ENCODE measurements around the gene SEMG2. TPM values are rescaled to one million over a fixed set of nuclear protein-coding genes. Genes with fewer than 3 reads are reported as not detected.

SEMG2 gene
- total RNA-seq, 4 donors from 2014 or later = not detected

DNA sequence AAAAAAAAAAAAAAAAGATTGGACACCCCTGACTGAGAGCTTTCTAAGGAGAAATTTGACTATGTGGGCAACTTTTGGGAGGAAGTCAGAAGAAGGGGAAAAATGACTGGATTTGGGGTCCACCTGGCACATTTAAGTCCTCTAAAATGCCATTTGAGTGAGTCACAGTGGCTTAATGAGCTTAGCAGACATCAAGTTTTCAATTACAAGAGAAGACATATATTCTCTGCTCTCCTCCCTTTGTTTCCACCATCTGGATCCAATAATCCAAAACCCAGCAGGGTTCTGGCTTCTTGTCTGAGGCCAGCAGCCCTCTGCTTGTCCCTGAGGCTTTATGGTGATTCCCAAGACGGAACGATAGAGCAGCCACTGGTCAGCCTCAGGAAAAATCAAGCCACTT, 39.5 kb upstream of the SEMG2 start:
- Histone ChIP-seq H3K27ac (no peak overlapping the region), H3K9me3 (no peaks in the 10 kb centered on the region), H3K4me1 (no peaks in the 10 kb centered on the region), H3K4me3 (no peak overlapping the region), H3K36me3 (no peaks in the 10 kb centered on the region), H3K27me3 (no peaks in the 10 kb centered on the region)
- TF ChIP-seq, protein P1, sequence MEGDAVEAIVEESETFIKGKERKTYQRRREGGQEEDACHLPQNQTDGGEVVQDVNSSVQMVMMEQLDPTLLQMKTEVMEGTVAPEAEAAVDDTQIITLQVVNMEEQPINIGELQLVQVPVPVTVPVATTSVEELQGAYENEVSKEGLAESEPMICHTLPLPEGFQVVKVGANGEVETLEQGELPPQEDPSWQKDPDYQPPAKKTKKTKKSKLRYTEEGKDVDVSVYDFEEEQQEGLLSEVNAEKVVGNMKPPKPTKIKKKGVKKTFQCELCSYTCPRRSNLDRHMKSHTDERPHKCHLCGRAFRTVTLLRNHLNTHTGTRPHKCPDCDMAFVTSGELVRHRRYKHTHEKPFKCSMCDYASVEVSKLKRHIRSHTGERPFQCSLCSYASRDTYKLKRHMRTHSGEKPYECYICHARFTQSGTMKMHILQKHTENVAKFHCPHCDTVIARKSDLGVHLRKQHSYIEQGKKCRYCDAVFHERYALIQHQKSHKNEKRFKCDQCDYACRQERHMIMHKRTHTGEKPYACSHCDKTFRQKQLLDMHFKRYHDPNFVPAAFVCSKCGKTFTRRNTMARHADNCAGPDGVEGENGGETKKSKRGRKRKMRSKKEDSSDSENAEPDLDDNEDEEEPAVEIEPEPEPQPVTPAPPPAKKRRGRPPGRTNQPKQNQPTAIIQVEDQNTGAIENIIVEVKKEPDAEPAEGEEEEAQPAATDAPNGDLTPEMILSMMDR (IDR thresholded peaks at IDR 0.05) = no peak
- TF ChIP-seq POLR2A (IDR thresholded peaks at IDR 0.05) = no peak
- DNase-seq = no peak

DNA sequence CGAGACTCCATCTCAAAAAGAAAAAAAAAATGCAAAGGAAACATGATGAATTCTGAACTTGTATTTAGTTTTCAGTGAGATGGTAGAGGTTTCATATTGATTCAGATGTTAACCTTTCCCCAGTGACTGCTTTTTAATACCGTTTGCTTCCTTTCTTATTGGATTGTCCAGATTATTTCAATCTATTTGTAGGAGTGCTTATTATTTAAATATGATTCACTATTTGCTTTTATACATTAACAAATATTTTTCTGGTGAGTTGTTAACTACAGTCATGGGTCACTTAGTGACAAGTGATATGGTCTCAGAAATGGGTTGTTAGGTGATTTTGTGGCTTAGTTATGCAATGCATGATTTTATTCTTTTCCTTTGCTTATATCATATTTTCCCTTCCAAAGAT, 38.1 kb upstream of the SEMG2 start:
- H3K4me1 ChIP-seq = no peaks in the 10 kb centered on the region
- no peak overlapping the region for H3K27ac ChIP-seq
- no peaks in the 10 kb centered on the region for H3K9me3 ChIP-seq
- no peak overlapping the region for H3K4me3 ChIP-seq
- TF ChIP-seq, protein P1 (IDR thresholded peaks at IDR 0.05) = no peak
- TF ChIP-seq POLR2A (IDR thresholded peaks at IDR 0.05) = no peak
- no peaks in the 10 kb centered on the region for H3K36me3 ChIP-seq
- DNase-seq = no peak
- H3K27me3 ChIP-seq = no peaks in the 10 kb centered on the region

DNA sequence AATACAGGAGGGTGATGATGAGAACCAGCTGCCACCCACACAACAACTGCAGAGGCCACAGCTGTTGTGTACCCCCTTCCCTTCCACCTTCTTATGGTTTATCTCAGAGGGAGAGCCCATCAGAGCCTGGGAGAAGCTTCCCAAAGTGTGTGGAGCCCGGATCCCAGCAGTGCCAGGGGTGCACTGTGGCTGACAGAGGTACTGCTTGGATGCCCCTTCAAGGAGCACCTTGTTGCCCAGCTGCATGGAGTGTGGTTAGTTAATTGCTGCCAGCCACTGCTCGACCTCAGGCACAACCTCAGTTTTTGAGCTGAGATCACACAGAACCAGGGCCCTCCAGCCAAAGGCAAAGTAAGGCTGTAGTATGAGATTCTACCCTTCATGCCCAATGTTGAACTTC, 33.5 kb upstream of the SEMG2 start:
- Histone ChIP-seq H3K27me3 (no peaks in the 10 kb centered on the region), H3K4me3 (no peak overlapping the region), H3K9me3 (no peaks in the 10 kb centered on the region), H3K36me3 (no peaks in the 10 kb centered on the region), H3K4me1 (no peaks in the 10 kb centered on the region), H3K27ac (no peak overlapping the region)
- TF ChIP-seq, protein P1 (IDR thresholded peaks at IDR 0.05) = no peak
- no peak for TF ChIP-seq POLR2A (IDR thresholded peaks at IDR 0.05)
- DNase-seq = no peak

DNA sequence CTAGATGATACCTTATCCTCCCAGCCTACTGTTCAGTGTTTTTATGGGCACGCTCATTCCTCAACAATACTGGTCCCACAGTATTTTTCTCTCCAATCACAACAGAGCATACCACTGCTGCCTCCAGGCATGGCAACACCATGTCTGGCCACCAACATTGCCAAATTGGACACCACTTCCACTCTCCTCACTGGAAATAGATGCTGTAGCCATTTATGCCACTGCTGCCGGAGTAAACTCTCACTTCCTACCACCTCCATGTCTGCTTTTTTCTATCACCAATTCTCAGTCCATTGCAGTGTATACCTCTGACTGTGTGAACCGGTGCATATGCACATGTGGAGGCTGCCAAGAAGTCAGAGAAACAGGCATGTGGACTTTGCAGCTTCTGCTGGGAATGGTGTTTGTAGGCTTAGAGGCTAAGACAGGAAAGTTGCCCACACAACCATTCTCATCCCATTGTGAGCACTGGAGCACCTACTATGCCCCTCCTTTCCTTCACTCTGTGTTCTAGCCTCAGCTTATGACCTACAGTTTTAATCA, 32.0 kb upstream of the SEMG2 start:
- H3K4me3 ChIP-seq = no peak overlapping the region
- H3K36me3 ChIP-seq = no peaks in the 10 kb centered on the region
- H3K27me3 ChIP-seq = no peaks in the 10 kb centered on the region
- no peak overlapping the region for H3K27ac ChIP-seq
- no peaks in the 10 kb centered on the region for H3K4me1 ChIP-seq
- no peaks in the 10 kb centered on the region for H3K9me3 ChIP-seq
- TF ChIP-seq, protein P1 (IDR thresholded peaks at IDR 0.05) = no peak
- TF ChIP-seq POLR2A (IDR thresholded peaks at IDR 0.05) = no peak
- DNase-seq = no peak

DNA sequence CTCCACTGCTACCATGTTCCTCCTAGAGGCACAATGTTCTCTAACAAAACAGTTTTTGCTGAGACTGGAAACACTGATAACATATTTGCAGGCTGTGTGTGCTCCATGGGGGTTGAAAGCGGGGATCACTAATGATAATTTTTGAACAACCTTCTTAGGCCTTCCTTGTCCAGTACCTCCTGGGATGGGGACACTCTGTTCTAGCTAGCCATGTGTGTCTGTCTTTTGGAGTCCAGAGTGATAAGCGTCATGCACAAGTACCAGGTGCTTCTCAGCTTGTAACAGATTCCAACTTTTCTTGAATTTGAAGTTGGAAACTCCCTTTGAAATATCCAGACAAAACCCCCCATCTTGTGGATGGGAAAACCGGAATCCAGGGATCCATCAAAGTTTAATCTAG, 31.3 kb upstream of the SEMG2 start:
- Histone ChIP-seq H3K27me3 (no peaks in the 10 kb centered on the region), H3K4me1 (no peaks in the 10 kb centered on the region), H3K27ac (no peak overlapping the region), H3K4me3 (no peak overlapping the region), H3K36me3 (no peaks in the 10 kb centered on the region), H3K9me3 (no peaks in the 10 kb centered on the region)
- no peak for TF ChIP-seq POLR2A (IDR thresholded peaks at IDR 0.05)
- TF ChIP-seq, protein P1 (IDR thresholded peaks at IDR 0.05) = no peak
- no peak for DNase-seq

DNA sequence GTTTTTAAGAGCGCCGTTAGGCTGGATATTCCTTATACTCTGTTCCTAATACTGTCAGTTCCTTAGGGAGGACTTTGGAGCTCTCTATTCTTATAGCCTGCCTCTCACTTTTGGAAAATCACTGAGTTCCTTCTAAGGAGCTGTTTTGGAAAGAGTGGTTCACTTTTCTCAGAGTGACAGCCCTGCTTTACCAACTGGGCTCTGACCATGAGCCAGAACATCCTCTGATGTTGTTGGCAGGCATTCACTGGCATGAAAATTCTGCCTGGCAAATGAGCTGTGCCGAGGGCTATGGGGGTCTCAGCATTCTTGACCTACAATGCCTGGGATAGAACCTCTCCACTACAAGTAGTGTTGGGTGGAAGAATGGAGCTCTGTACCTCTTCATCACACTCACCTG, 29.2 kb upstream of the SEMG2 start:
- Histone ChIP-seq H3K27me3 (no peaks in the 10 kb centered on the region), H3K9me3 (no peaks in the 10 kb centered on the region), H3K4me3 (no peak overlapping the region), H3K4me1 (no peaks in the 10 kb centered on the region), H3K36me3 (no peaks in the 10 kb centered on the region), H3K27ac (no peak overlapping the region)
- no peak for TF ChIP-seq POLR2A (IDR thresholded peaks at IDR 0.05)
- TF ChIP-seq, protein P1 (IDR thresholded peaks at IDR 0.05) = no peak
- no peak for DNase-seq

Measured in Peyer's patch (tissue), 4 donors.